Measurements from ENCODE around the gene ANAPC7.
"Not testable (repeated sequence)": the region's sequence is repeated elsewhere in the genome, so short reads cannot be mapped to it uniquely, and the experiment has no call there.

ANAPC7 gene, protein sequence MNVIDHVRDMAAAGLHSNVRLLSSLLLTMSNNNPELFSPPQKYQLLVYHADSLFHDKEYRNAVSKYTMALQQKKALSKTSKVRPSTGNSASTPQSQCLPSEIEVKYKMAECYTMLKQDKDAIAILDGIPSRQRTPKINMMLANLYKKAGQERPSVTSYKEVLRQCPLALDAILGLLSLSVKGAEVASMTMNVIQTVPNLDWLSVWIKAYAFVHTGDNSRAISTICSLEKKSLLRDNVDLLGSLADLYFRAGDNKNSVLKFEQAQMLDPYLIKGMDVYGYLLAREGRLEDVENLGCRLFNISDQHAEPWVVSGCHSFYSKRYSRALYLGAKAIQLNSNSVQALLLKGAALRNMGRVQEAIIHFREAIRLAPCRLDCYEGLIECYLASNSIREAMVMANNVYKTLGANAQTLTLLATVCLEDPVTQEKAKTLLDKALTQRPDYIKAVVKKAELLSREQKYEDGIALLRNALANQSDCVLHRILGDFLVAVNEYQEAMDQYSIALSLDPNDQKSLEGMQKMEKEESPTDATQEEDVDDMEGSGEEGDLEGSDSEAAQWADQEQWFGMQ

GRCh38 chr12:110403146-110403975 lies at the start of gene ANAPC7:
Gene ANAPC7 (minus strand): TSS chr12:110403708. CDS start chr12:110403627, 81 bp downstream.
- peak; percentile 96 for DNase-seq

DNA sequence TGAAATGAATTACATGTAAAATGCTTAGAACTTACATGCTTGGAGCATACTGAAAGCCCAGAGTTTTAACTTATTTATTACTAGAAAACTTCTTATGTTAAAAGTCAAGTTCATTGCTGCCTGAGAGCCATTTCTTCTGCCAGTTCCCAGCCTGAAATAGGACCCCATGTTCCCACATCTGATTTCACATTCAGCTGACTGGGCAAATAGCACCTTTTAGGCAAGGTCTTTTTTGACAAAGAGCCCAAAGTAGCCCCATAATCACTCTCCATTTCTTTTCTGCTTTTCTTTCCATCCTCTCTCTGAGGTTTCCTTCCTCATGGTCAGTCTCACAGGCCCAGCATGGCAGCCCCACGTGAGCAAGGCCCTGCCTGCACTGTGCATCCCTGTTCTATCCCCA lies 47.8 kb upstream of the ANAPC7 start:
- DNase-seq, result no peak

GRCh38 chr12:110449799-110450497 lies 46.4 kb upstream of the ANAPC7 start, which contains the start of gene ARPC3:
Gene ARPC3 (minus strand): TSS chr12:110450337. CDS start chr12:110450260, 77 bp downstream.
- peak; percentile 98 for DNase-seq

- DNase-seq, result peak; percentile 47
Observed at GRCh38 chr12:110444455-110444854, 40.9 kb upstream of the ANAPC7 start.

DNA sequence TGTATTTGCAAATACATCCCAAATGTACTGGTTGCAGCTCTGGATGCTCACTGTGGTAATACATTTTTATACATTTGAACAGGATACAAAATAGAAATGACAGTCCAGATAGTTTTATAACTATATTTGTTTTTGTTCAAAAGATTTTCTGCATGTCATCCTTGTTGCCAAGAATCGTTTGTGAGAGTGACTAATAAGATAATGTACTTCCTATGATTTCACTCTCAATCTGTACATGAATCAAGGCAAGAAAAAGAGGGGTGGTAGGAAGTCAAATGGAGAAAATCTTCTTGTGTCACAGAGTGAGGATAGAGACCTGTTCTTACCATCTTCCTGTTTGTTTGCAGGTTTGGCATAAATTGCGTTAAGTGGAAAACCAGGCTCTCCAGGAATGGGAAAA lies 32.7 kb upstream of the ANAPC7 start:
- DNase-seq, result no peak

DNA sequence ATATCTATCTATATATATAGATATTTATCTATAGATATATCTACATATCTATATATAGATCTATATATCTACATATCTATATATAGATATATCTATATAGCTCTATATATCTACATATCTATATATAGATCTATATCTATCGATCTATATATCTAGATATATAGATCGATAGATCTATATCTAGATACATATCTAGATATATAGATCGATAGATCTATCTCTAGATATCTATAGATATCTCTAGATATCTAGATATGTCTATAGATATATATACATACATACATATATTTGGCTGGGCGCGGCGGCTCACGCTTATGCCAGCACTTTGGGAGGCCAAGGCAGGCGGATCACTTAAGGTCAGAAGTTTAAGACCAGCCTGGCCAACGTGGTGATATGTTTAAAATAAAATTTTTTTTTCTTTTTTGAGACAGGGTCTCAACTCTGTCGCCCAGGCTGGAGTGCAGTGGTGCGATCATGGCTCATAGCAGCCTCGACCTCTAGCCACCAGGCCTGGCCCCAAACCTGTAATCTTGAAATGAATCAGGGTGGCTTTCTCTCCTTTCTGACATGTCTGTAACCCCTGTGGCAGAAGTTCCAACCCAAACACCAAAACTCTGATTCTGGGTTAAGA lies 28.6 kb upstream of the ANAPC7 start:
- no peak for DNase-seq

DNA sequence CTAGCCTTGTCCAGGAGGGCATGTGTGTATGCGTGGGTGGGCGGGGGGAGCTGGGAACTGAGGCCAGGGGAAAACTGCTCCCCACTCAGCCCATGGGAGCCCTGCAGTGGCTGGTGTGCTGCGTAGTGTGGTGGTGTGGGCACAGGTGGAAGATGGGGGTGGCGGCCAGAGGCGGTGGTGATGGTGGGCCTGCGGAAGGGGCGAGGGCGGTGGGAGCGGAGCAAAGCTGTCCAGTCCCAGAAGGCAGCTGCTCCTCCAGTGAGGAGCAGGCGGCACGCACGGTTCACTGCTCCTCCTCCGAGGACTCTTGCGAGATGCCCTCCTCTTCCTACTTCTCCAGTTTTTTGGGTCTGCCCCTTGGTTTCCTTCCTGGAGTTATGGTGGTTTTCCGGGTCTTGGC lies 26.2 kb upstream of the ANAPC7 start:
- DNase-seq, result not testable (repeated sequence)

- DNase-seq, result no peak
Observed at GRCh38 chr12:110426406-110426805, 22.9 kb upstream of the ANAPC7 start.

DNA sequence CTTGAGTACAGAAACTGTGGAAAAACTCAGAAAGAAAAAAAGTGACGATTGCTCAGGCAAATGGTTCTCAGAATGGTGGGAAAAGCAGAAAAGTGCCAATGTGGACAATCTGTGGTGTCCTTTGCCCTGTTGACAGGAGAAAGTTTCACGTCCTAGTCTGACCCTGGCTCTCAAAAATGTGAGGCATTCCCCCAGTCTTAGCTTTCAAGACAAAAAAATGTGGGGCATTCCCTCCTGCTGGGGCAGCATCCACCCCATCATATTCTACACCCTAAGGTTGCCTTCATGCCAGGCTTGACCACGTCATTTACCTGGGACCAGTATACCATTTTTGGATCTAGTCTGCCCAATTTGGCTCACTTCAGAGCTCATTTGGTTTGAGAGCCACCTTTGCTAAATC lies 20.7 kb upstream of the ANAPC7 start:
- no peak for DNase-seq

- no peak for DNase-seq
Observed at GRCh38 chr12:110421701-110422100, 18.2 kb upstream of the ANAPC7 start.

GRCh38 chr12:110421159-110421661 lies 17.7 kb upstream of the ANAPC7 start:
- DNase-seq, result no peak

- not testable (repeated sequence) for DNase-seq
Observed at GRCh38 chr12:110420644-110421043, 17.1 kb upstream of the ANAPC7 start.

GRCh38 chr12:110417113-110417512 lies 13.6 kb upstream of the ANAPC7 start:
- peak; percentile 30 for DNase-seq

- not testable (repeated sequence) for DNase-seq
Observed at GRCh38 chr12:110410086-110410485, 6.6 kb upstream of the ANAPC7 start.

GRCh38 chr12:110405126-110405662 lies 1.7 kb upstream of the ANAPC7 start:
- DNase-seq, result not testable (repeated sequence)

- DNase-seq, result peak; percentile 86
Observed at GRCh38 chr12:110403976-110404682, 621 bp upstream of the ANAPC7 start.

DNA sequence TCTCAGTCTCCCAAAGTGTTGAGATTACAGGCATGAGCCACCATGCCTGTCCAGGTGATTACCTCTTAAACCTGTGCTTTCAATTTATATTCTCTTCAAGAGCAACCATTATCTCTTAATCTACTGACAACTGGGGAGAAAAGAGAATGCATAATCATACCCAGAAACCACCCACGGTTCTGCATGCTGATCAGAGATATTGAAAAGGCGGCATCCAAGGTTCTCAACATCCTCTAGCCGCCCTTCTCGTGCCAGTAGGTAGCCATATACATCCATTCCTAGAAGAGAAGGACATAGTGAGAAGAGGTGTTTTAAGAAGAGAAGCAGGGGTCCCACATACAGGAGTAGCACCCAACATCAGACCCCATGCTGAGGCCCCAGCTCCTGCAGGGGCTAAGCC lies 20.8 kb downstream of the ANAPC7 start:
- no peak for DNase-seq

DNA sequence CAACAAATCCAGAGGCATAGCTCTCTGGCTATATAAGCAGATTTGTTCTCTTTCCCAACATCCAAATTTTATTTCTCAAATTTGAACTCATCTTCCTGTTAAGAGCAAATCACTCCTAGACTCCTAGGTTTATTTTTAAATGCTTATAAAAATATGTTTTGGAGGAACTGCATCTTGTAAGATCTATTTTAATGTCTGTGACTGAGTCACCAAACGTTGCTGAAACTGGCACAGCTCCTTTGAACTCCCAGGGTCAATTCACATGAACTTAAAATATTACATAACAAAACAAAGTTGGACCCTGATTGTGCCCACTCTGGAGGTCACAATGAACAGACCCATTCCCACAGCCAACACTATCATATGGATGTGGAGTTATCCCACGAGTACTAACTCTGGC lies 23.9 kb downstream of the ANAPC7 start:
- DNase-seq, result peak; percentile 28

- peak; percentile 74 for DNase-seq
Observed at GRCh38 chr12:110379197-110379596, 24.3 kb downstream of the ANAPC7 start.

- DNase-seq, result not testable (repeated sequence)
Observed at GRCh38 chr12:110378131-110378790, 25.2 kb downstream of the ANAPC7 start.
